ENCODE results near the gene KDM1A.
A peak's percentile ranks its signal among the peaks of the same experiment; 100 is the strongest.

Gene KDM1A

GRCh38 chr1:23098463-23099170, 79.3 kb downstream of the KDM1A start (continued):
- TF ChIP-seq ZNF623 (tag by site-specific recombination; IDR thresholded peaks at IDR 0.05) = no peak
- 0 out of 2 replicates have a peak, but pooled peaks have one; percentile 10 for TF ChIP-seq ZNF280D (tag by site-specific recombination; IDR thresholded peaks at IDR 0.05)
- no peak for TF ChIP-seq ZNF704 (tag by site-specific recombination; IDR thresholded peaks at IDR 0.05)
- no peak for TF ChIP-seq SALL2 (tag by site-specific recombination; IDR thresholded peaks at IDR 0.05; ENCODE audit: borderline replicate concordance)
- TF ChIP-seq SCRT1 (tag by site-specific recombination; IDR thresholded peaks at IDR 0.05; ENCODE audit: borderline replicate concordance) = no peak
- no peak for TF ChIP-seq ZFP37 (tag by site-specific recombination; IDR thresholded peaks at IDR 0.05)
- TF ChIP-seq WT1 (tag by site-specific recombination; IDR thresholded peaks at IDR 0.05) = no peak
- peak; percentile 67 for TF ChIP-seq ZNF692 (tag by site-specific recombination; IDR thresholded peaks at IDR 0.05)
- TF ChIP-seq FEZF1 (tag by site-specific recombination; IDR thresholded peaks at IDR 0.05) = no peak
- peak; percentile 24; the same call in 1 of the 2 replicates for TF ChIP-seq ZFHX2 (tag by site-specific recombination; conservative IDR thresholded peaks at IDR 0.05)
- no peak for TF ChIP-seq ZNF521 (tag by site-specific recombination; IDR thresholded peaks at IDR 0.05)
- TF ChIP-seq MZF1 (tag by site-specific recombination; IDR thresholded peaks at IDR 0.05; ENCODE audit: borderline replicate concordance) = no peak
- TF ChIP-seq ZNF223 (tag by site-specific recombination; IDR thresholded peaks at IDR 0.05) = no peak
- no peak for TF ChIP-seq ZNF510 (tag by site-specific recombination; IDR thresholded peaks at IDR 0.05; ENCODE audit: insufficient replicate concordance)
- TF ChIP-seq ZNF76 (tag by site-specific recombination; IDR thresholded peaks at IDR 0.05; ENCODE audit: borderline replicate concordance, low read depth) = peak; percentile 25; the same call in 1 of the 2 replicates
- TF ChIP-seq ZNF274 (IDR thresholded peaks at IDR 0.05; ENCODE audit: low read length) = no peak
- no peak for TF ChIP-seq ZNF274 (tag by site-specific recombination; IDR thresholded peaks at IDR 0.05; ENCODE audit: borderline replicate concordance)
- TF ChIP-seq GLI4 (tag by site-specific recombination; IDR thresholded peaks at IDR 0.05) = no peak
- TF ChIP-seq ZBTB17 (tag by site-specific recombination; IDR thresholded peaks at IDR 0.05) = peak; percentile 61
- TF ChIP-seq ZNF514 (tag by site-specific recombination; IDR thresholded peaks at IDR 0.05) = no peak
- TF ChIP-seq ZBTB6 (tag by site-specific recombination; IDR thresholded peaks at IDR 0.05) = no peak
- no peak for TF ChIP-seq ZNF670 (tag by site-specific recombination; IDR thresholded peaks at IDR 0.05; ENCODE audit: low read depth)
- no peak for TF ChIP-seq ZNF112 (tag by site-specific recombination; IDR thresholded peaks at IDR 0.05)
- no peak for TF ChIP-seq PRDM4 (tag by site-specific recombination; IDR thresholded peaks at IDR 0.05)
- TF ChIP-seq EGR2 (tag by site-specific recombination; IDR thresholded peaks at IDR 0.05; ENCODE audit: low read depth) = no peak
- no peak for TF ChIP-seq ZNF677 (tag by site-specific recombination; IDR thresholded peaks at IDR 0.05)
- TF ChIP-seq ZNF391 (tag by site-specific recombination; IDR thresholded peaks at IDR 0.05; ENCODE audit: borderline replicate concordance, low read depth) = no peak
- TF ChIP-seq ZNF133 (tag by site-specific recombination; IDR thresholded peaks at IDR 0.05) = no peak
- TF ChIP-seq ZNF791 (tag by site-specific recombination; IDR thresholded peaks at IDR 0.05) = no peak
- peak; percentile 33; the same call in 1 of the 2 replicates for TF ChIP-seq SP7 (tag by site-specific recombination; IDR thresholded peaks at IDR 0.05)
- no peak for TF ChIP-seq MEIS1 (CRISPR knock-in tag; IDR thresholded peaks at IDR 0.05; ENCODE audit: borderline replicate concordance)
- TF ChIP-seq ZNF558 (tag by site-specific recombination; IDR thresholded peaks at IDR 0.05) = no peak

Data from HEK293 (cell line).